Glutamatergic neuron (in vitro differentiated cells): ENCODE measurements around the gene RBFOX2. TPM values are rescaled to one million over a fixed set of nuclear protein-coding genes. Genes with fewer than 3 reads are reported as not detected.
A peak's percentile ranks its signal among the peaks of the same experiment; 100 is the strongest.

Experiments used
- DNase-seq: peaks from one replicate; pipeline ENCODE4 v3.0.0; 2022
- H3K27ac Mint-ChIP-seq: one replicate; pipeline ENCODE4 v1.8.0; 2020; ENCODE audit warnings: mild to moderate bottlenecking, mixed read lengths, inconsistent platforms; ENCODE audit not compliant: unreplicated experiment
- H3K27me3 Mint-ChIP-seq: one replicate; pipeline ENCODE4 v1.8.0; 2020; ENCODE audit warnings: mild to moderate bottlenecking, moderate library complexity, mixed read lengths, inconsistent platforms; ENCODE audit not compliant: unreplicated experiment
- H3K36me3 Mint-ChIP-seq: one replicate; pipeline ENCODE4 v1.8.0; 2020; ENCODE audit warnings: mild to moderate bottlenecking, mixed read lengths, inconsistent platforms; ENCODE audit not compliant: unreplicated experiment
- H3K4me1 Mint-ChIP-seq: one replicate; pipeline ENCODE4 v1.8.0; 2020; ENCODE audit warnings: mild to moderate bottlenecking, low read depth, mixed read lengths, inconsistent platforms; ENCODE audit not compliant: unreplicated experiment
- H3K4me3 Mint-ChIP-seq: one replicate; pipeline ENCODE4 v1.8.0; 2020; ENCODE audit warnings: mild to moderate bottlenecking, mixed read lengths, inconsistent platforms; ENCODE audit not compliant: unreplicated experiment
- H3K9me3 Mint-ChIP-seq: one replicate; pipeline ENCODE4 v1.8.0; 2020; ENCODE audit warnings: mild to moderate bottlenecking, moderate library complexity, mixed read lengths, inconsistent platforms; ENCODE audit not compliant: unreplicated experiment
- CTCF ChIP-seq: fragments of 200-600 bp; sonication (generic); IDR thresholded peaks from one replicate; pipeline ENCODE4 v1.5.0; 2021; ENCODE audit not compliant: partially characterized antibody, unreplicated experiment
- total RNA-seq: library from RNA; stranded (reverse); fragmentation: NEBNext Ultra II Directional; extraction: Animal tissue kit (Norgen Biotek cat#: 25700); gene quantifications from one replicate; pipeline ENCODE4 v1.2.1, GENCODE V29; 2021; ENCODE audit not compliant: unreplicated experiment

The RBFOX2 gene
- total RNA-seq, 1 donor from 2014 or later = 380 TPM

GRCh38 chr22:36002084-36002483 is 26.5 kb downstream of the RBFOX2 start:
- peaks cover 4% of the 10 kb centered on the region for H3K9me3 Mint-ChIP-seq
- H3K27me3 Mint-ChIP-seq = no peaks in the 10 kb centered on the region
- no peaks in the 10 kb centered on the region for H3K36me3 Mint-ChIP-seq
- DNase-seq = no peak
- TF ChIP-seq CTCF = no peak
- H3K4me3 Mint-ChIP-seq = no peak overlapping the region
- H3K27ac Mint-ChIP-seq = no peak overlapping the region
- peaks cover 11% of the 10 kb centered on the region for H3K4me1 Mint-ChIP-seq

GRCh38 chr22:35998748-35999147 is 29.9 kb downstream of the RBFOX2 start:
- peaks cover 1% of the 10 kb centered on the region for H3K27me3 Mint-ChIP-seq
- peaks cover 7% of the 10 kb centered on the region for H3K9me3 Mint-ChIP-seq
- DNase-seq = no peak
- H3K27ac Mint-ChIP-seq = no peak overlapping the region
- H3K36me3 Mint-ChIP-seq = no peaks in the 10 kb centered on the region
- H3K4me3 Mint-ChIP-seq = no peak overlapping the region
- TF ChIP-seq CTCF = no peak
- peaks cover 21% of the 10 kb centered on the region for H3K4me1 Mint-ChIP-seq

- peaks cover 7% of the 10 kb centered on the region for H3K9me3 Mint-ChIP-seq
- no peak for TF ChIP-seq CTCF
- H3K4me3 Mint-ChIP-seq = no peak overlapping the region
- H3K27ac Mint-ChIP-seq = no peak overlapping the region
- DNase-seq = no peak
- peaks cover 1% of the 10 kb centered on the region for H3K27me3 Mint-ChIP-seq
- peaks cover 24% of the 10 kb centered on the region for H3K4me1 Mint-ChIP-seq
- no peaks in the 10 kb centered on the region for H3K36me3 Mint-ChIP-seq
Observed at GRCh38 chr22:35997438-35997837, 31.2 kb downstream of the RBFOX2 start.

- Mint-ChIP-seq H3K27ac (no peak overlapping the region), H3K4me1 (peaks cover 24% of the 10 kb centered on the region), H3K36me3 (no peaks in the 10 kb centered on the region), H3K4me3 (no peak overlapping the region), H3K9me3 (peaks cover 7% of the 10 kb centered on the region), H3K27me3 (peaks cover 1% of the 10 kb centered on the region)
- no peak for DNase-seq
- no peak for TF ChIP-seq CTCF
Observed at GRCh38 chr22:35996596-35996995, 32.0 kb downstream of the RBFOX2 start.

- peaks cover 21% of the 10 kb centered on the region for H3K4me1 Mint-ChIP-seq
- H3K27ac Mint-ChIP-seq = peak overlapping the region; percentile 87
- H3K9me3 Mint-ChIP-seq = peaks cover 7% of the 10 kb centered on the region
- peak overlapping the region; percentile 24 for H3K4me3 Mint-ChIP-seq
- DNase-seq = peak; percentile 59
- no peak for TF ChIP-seq CTCF
- H3K36me3 Mint-ChIP-seq = no peaks in the 10 kb centered on the region
- H3K27me3 Mint-ChIP-seq = peaks cover 1% of the 10 kb centered on the region
Observed at GRCh38 chr22:35995772-35996171, 32.9 kb downstream of the RBFOX2 start.
